B cell (primary cell): ENCODE measurements around the gene PLPP2. TPM values are rescaled to one million over a fixed set of nuclear protein-coding genes. Genes with fewer than 3 reads are reported as not detected.
A peak's percentile ranks its signal among the peaks of the same experiment; 100 is the strongest.
"Not testable (repeated sequence)": the region's sequence is repeated elsewhere in the genome, so short reads cannot be mapped to it uniquely, and the experiment has no call there.

Source experiments
- ATAC-seq: fragments of 200-7000 bp; cut with Tn5 transposase; one replicate; pipeline ENCODE4 v1.10.0; 2021; ENCODE audit warnings: low read depth, mild to moderate bottlenecking, moderate number of reproducible peaks, moderate library complexity
- CTCF ChIA-PET: fragments of 350-600 bp; sonication (Branson Sonifier 250); formaldehyde crosslinking; loops from one replicate; lab custom pipeline; 2021; ENCODE audit warnings: antibody characterized with exemption, inconsistent platforms; lab: Charles Lee
- POLR2A ChIA-PET: fragments of 350-600 bp; sonication (Branson Sonifier 250); formaldehyde crosslinking; loops from one replicate; lab custom pipeline; 2021; ENCODE audit warnings: antibody characterized with exemption; lab: Charles Lee
- DNase-seq: peaks from one replicate; pipeline ENCODE4 v3.0.0; 2013
- H2AFZ ChIP-seq: 2 replicates; pipeline ENCODE4 v1.6.1; 2012; ENCODE audit warnings: mild to moderate bottlenecking, low read depth, low read length; ENCODE audit not compliant: insufficient read depth, poor library complexity, severe bottlenecking
- H3K27ac ChIP-seq, 2 donors: 1 replicate in 1 of 2; 2 replicates in 1 of 2; pipeline ENCODE4 v1.5.1; 2012 to 2013; ENCODE audit warnings: low read length in 2 of 2, mild to moderate bottlenecking in 2 of 2, moderate library complexity in 1 of 2
- H3K27me3 ChIP-seq, 4 experiments: fragments of 200-600 bp in 1 of 4; sonication (generic) in 1 of 4; replicated peaks in 1 of 4; 1 replicate in 2 of 4; 2 replicates in 2 of 4; pipeline versions ENCODE4 v1.6.1 to v1.7.0; 2013 to 2016; ENCODE audit warnings: low read length in 3 of 4, mild to moderate bottlenecking in 2 of 4, mixed read lengths in 1 of 4, moderate library complexity in 1 of 4; ENCODE audit not compliant: insufficient read depth in 4 of 4, control insufficient read depth in 3 of 4; ENCODE audit errors: control extremely low read depth in 1 of 4
- H3K36me3 ChIP-seq, 2 experiments: replicated peaks in 1 of 2; 1 replicate in 1 of 2; 2 replicates in 1 of 2; pipeline versions ENCODE4 v1.6.1 to v1.7.1; 2013; ENCODE audit warnings: low read length in 1 of 2; ENCODE audit not compliant: insufficient read depth in 2 of 2, control insufficient read depth in 1 of 2; ENCODE audit errors: control extremely low read depth in 1 of 2, extremely low read depth in 1 of 2
- H3K4me1 ChIP-seq, 2 donors: fragments of 200-600 bp in 1 of 2; sonication (generic) in 1 of 2; 1 replicate in 1 of 2; 2 replicates in 1 of 2; pipeline versions ENCODE4 v1.5.1 to v1.6.1; 2013 to 2017; ENCODE audit warnings: low read length in 2 of 2; ENCODE audit not compliant: control insufficient read depth in 2 of 2, insufficient read depth in 2 of 2
- H3K4me2 ChIP-seq: replicated peaks from 2 replicates; pipeline ENCODE3; 2012; ENCODE audit warnings: mild to moderate bottlenecking, low read depth, low read length; ENCODE audit not compliant: poor library complexity, severe bottlenecking
- H3K4me3 ChIP-seq, 5 experiments: fragments of 200-600 bp in 1 of 5; sonication (generic) in 1 of 5; 1 replicate in 3 of 5; 2 replicates in 2 of 5; pipeline versions ENCODE4 v1.5.1 to v1.7.0; 2011 to 2016; ENCODE audit warnings: low read length in 4 of 5, mild to moderate bottlenecking in 4 of 5, low read depth in 2 of 5, control low read depth in 1 of 5, moderate library complexity in 1 of 5; ENCODE audit not compliant: insufficient read depth in 1 of 5; ENCODE audit errors: control extremely low read depth in 1 of 5, extremely low read depth in 1 of 5
- H3K79me2 ChIP-seq: fragments of 200-600 bp; sonication (generic); one replicate; pipeline ENCODE4 v1.6.0; 2016; ENCODE audit warnings: low read length; ENCODE audit not compliant: control insufficient read depth, insufficient read depth
- H3K9ac ChIP-seq: fragments of 200-600 bp; sonication (generic); 2 replicates; pipeline ENCODE4 v1.6.1; 2017; ENCODE audit warnings: mild to moderate bottlenecking, low read length, moderate library complexity
- H3K9me3 ChIP-seq, 3 donors: one replicate each; pipeline versions ENCODE4 v1.6.1 to v1.7.1; 2013; ENCODE audit warnings: low read length in 2 of 3; ENCODE audit not compliant: control insufficient read depth in 2 of 3, insufficient read depth in 1 of 3; ENCODE audit errors: control extremely low read depth in 1 of 3
- H4K20me1 ChIP-seq: 2 replicates; pipeline ENCODE4 v1.6.0; 2012; ENCODE audit warnings: mild to moderate bottlenecking, low read length; ENCODE audit not compliant: insufficient read depth, control insufficient read depth, poor library complexity, severe bottlenecking
- H3K27ac Mint-ChIP-seq: one replicate; pipeline ENCODE4 v1.8.0; 2021; ENCODE audit warnings: mixed read lengths
- H3K27me3 Mint-ChIP-seq: one replicate; pipeline ENCODE4 v1.8.0; 2021; ENCODE audit warnings: mixed read lengths
- H3K4me1 Mint-ChIP-seq: one replicate; pipeline ENCODE4 v1.8.0; 2021; ENCODE audit warnings: mixed read lengths
- H3K4me3 Mint-ChIP-seq: one replicate; pipeline ENCODE4 v1.8.0; 2021; ENCODE audit warnings: mixed read lengths
- H3K9me3 Mint-ChIP-seq: one replicate; pipeline ENCODE4 v1.8.0; 2022; ENCODE audit warnings: mixed read lengths; ENCODE audit not compliant: insufficient read depth
- CTCF ChIP-seq: fragments of 200-600 bp; IDR thresholded peaks from one replicate; pipeline ENCODE4 v1.8.0; 2022; ENCODE audit warnings: antibody characterized with exemption, mild to moderate bottlenecking
- EZH2 ChIP-seq: IDR thresholded peaks from 2 replicates; pipeline ENCODE4 v1.6.1; 2012; ENCODE audit warnings: borderline replicate concordance, low read depth, mild to moderate bottlenecking, moderate library complexity, low read length; ENCODE audit not compliant: insufficient read depth, poor library complexity, severe bottlenecking
- WGBS: methylation state at CpG from one replicate; pipeline ENCODE4 v1.1.5; 2013; ENCODE audit warnings: missing lambda C conversion rate; ENCODE audit not compliant: insufficient coverage; 5-methylcytosine and 5-hydroxymethylcytosine counted together
- intact Hi-C: fragments of 100-400 bp; cut with micrococcal nuclease; formaldehyde crosslinking; loops from one replicate; pipeline ENCODE4 v1.10.0; 2022
- polyA plus RNA-seq: library from polyadenylated mRNA; depleted of rRNA; stranded (reverse); fragments of >200 nt; gene quantifications from 2 replicates; pipeline ENCODE4 v1.2.3, GENCODE V29; 2012
- total RNA-seq, 2 donors: library from RNA; stranded (reverse); fragments of 120-200 nt in 1 of 2; gene quantifications; 1 replicate in 1 of 2; 2 replicates in 1 of 2; pipeline versions ENCODE4 v1.2.3 to v1.2.4, GENCODE V29; 2013 to 2022

Gene PLPP2
- total and polyA plus RNA-seq, 2 donors (not counting 1 experiment from before 2014, with no cell fraction given) = 0.37 to 1.3 TPM

DNA sequence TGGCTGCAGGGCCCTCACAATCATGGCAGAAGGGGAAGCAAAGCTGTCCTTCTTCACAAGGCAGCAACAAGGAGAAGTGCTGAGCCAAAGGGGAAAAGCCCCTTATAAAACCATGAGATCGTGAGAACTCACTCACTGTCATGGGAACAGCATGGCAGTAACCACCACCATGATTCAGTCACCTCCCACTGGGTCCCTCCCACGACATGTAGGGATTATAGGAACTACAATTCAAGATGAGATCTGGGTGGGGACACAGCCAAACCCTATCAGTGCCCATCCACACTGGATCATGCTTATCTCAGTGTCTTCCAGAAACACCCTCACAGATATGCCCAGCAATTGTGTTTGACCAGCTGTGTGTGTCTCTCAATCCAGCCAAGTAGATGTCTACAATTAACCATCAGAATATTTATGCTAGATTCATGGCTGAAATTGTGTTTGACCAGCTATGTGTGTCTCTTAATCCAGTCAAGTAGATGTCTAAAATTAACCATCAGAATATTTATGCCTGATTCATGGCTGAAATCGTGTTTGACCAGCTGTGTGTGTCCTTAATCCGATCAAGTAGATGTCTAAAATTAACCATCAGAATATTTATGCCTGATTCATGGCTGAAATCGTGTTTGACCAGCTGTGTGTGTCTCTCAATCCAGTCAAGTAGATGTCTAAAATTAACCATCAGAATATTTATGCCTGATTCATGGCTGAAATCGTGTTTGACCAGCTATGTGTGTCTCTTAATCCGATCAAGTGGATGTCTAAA lies 38.6 kb downstream of the PLPP2 start:
- H3K4me1 ChIP-seq, H3K4me3 Mint-ChIP-seq, CTCF ChIA-PET, H3K4me2 ChIP-seq, intact Hi-C loops, H3K27ac ChIP-seq, H3K4me1 Mint-ChIP-seq, POLR2A ChIA-PET, H3K9me3 Mint-ChIP-seq, H3K9me3 ChIP-seq, DNase-seq, H3K27me3 ChIP-seq, H3K79me2 ChIP-seq, H3K36me3 ChIP-seq, H4K20me1 ChIP-seq, H3K9ac ChIP-seq, H3K27ac Mint-ChIP-seq, ATAC-seq, H2AFZ ChIP-seq, H3K4me3 ChIP-seq: not testable (repeated sequence)
- peaks cover 30% of the 10 kb centered on the region for H3K27me3 Mint-ChIP-seq
- 25% methylated on average over 1 of the region's 7 CpGs for WGBS

DNA sequence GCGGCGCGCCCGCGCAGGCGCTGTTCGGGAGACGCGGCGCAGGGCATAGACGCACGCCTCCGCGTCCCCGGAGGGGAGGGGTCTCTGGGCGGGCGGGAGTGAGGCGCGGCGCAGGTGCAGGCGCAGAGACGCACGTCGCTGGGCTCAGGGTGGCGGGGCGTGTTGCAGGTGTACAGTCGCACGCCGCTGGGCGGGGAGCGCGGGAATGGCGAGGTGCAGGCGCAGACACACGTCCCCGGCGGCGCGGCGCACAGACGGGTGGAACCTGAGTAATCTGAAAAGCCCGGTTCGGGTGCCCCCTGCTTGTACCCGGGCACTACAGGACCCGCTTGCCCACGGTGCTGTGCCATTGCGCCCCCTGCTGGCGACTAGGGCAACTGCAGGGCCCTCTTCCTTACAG lies 44.7 kb downstream of the PLPP2 start:
- Histone ChIP-seq H3K9me3 (peaks cover 0 to 6% (median 0%) of the 10 kb centered on the region in 3 donors), H3K36me3 (no peaks in the 10 kb centered on the region), H3K27ac (no peak overlapping the region), H3K4me3 (no peak overlapping the region), H2AFZ (no peak overlapping the region), H3K4me2 (no peak overlapping the region), H4K20me1 (no peaks in the 10 kb centered on the region), H3K79me2 (no peaks in the 10 kb centered on the region), H3K4me1 (no peaks in the 10 kb centered on the region), H3K9ac (no peak overlapping the region), H3K27me3 (no peaks in the 10 kb centered on the region)
- DNase-seq (peak; percentile 27), ATAC-seq (no peak)
- 81% methylated on average over 48 of the region's 48 CpGs for WGBS
- intact Hi-C loops = no loop called here
- TF ChIP-seq CTCF (no peak), EZH2 (no peak)
- Mint-ChIP-seq H3K27ac (no peak overlapping the region), H3K4me3 (no peak overlapping the region), H3K9me3 (no peaks in the 10 kb centered on the region), H3K27me3 (peaks cover 2% of the 10 kb centered on the region), H3K4me1 (no peaks in the 10 kb centered on the region)
- POLR2A ChIA-PET = no interaction called here
- CTCF ChIA-PET = no interaction called here

GRCh38 chr19:245900-246299 lies 45.3 kb downstream of the PLPP2 start:
- H3K4me1 ChIP-seq, H3K4me1 Mint-ChIP-seq, H3K27ac ChIP-seq, POLR2A ChIA-PET, H3K9me3 Mint-ChIP-seq, H3K4me2 ChIP-seq, H3K27me3 Mint-ChIP-seq, intact Hi-C loops, H3K9me3 ChIP-seq, H2AFZ ChIP-seq, DNase-seq, ATAC-seq, H4K20me1 ChIP-seq, H3K36me3 ChIP-seq, H3K79me2 ChIP-seq, CTCF ChIA-PET, H3K27ac Mint-ChIP-seq, H3K27me3 ChIP-seq, H3K9ac ChIP-seq: not testable (repeated sequence)
- peak overlapping the region; percentile 39 for H3K4me3 Mint-ChIP-seq
- 80% methylated on average over 6 of the region's 13 CpGs for WGBS
- peak overlapping the region in 1 of 5 experiments; percentile 37 for H3K4me3 ChIP-seq
